ENCODE data around the gene ART3.
"Not testable (repeated sequence)": the region's sequence is repeated elsewhere in the genome, so short reads cannot be mapped to it uniquely, and the experiment has no call there.

ART3 gene
- long read RNA-seq, donor 1, partial matches to known transcripts, result 28 of 62 reads
- long read RNA-seq, donor 1, other reads (novel, unspliced or antisense), result 34 of 62 reads
- long read RNA-seq, donor 2, result 0 reads
- long read RNA-seq, donor 3, result 0 reads
- long read RNA-seq, donor 4, result 0 reads
- long read RNA-seq, donor 5, result 0 reads
- long read RNA-seq, donor 6, result 0 reads
- long read RNA-seq, donor 7, result 0 reads
- long read RNA-seq, donor 8, result 0 reads

GRCh38 chr4:76074468-76074867 lies at the start of gene ART3:
Gene ART3 (plus strand): TSS chr4:76074709. CDS start chr4:76075890, 1,181 bp downstream.
- DNase-seq, result no peak

GRCh38 chr4:76028350-76028765 lies 46.2 kb upstream of the ART3 start:
- peak; percentile 2 for DNase-seq

GRCh38 chr4:76029300-76029699 lies 45.2 kb upstream of the ART3 start:
- no peak for DNase-seq

GRCh38 chr4:76035141-76035540 lies 39.4 kb upstream of the ART3 start:
- DNase-seq, result no peak

GRCh38 chr4:76035799-76036380 lies 38.6 kb upstream of the ART3 start, which contains the start of gene CXCL11:
Gene CXCL11 (minus strand): TSS chr4:76036070. CDS start chr4:76035987, 83 bp downstream.
- DNase-seq, result no peak

GRCh38 chr4:76036855-76037254 lies 37.7 kb upstream of the ART3 start:
- no peak for DNase-seq

GRCh38 chr4:76042241-76042998 lies 32.1 kb upstream of the ART3 start:
- DNase-seq, result not testable (repeated sequence)

GRCh38 chr4:76043306-76043705 lies 31.2 kb upstream of the ART3 start:
- not testable (repeated sequence) for DNase-seq

- not testable (repeated sequence) for DNase-seq
Measured at GRCh38 chr4:76044686-76045085, 29.8 kb upstream of the ART3 start.

GRCh38 chr4:76049860-76050416 lies 24.6 kb upstream of the ART3 start:
- not testable (repeated sequence) for DNase-seq

GRCh38 chr4:76050560-76051050 lies 23.9 kb upstream of the ART3 start:
- not testable (repeated sequence) for DNase-seq

GRCh38 chr4:76053730-76054129 lies 20.8 kb upstream of the ART3 start:
- DNase-seq, result no peak

GRCh38 chr4:76055016-76055415 lies 19.5 kb upstream of the ART3 start:
- DNase-seq, result no peak

- no peak for DNase-seq
Measured at GRCh38 chr4:76055421-76055820, 19.1 kb upstream of the ART3 start.

- DNase-seq, result no peak
Measured at GRCh38 chr4:76058302-76058701, 16.2 kb upstream of the ART3 start.

- no peak for DNase-seq
Measured at GRCh38 chr4:76058888-76059426, 15.6 kb upstream of the ART3 start.

GRCh38 chr4:76059750-76060149 lies 14.8 kb upstream of the ART3 start:
- no peak for DNase-seq

- DNase-seq, result no peak
Measured at GRCh38 chr4:76060506-76060905, 14.0 kb upstream of the ART3 start.

- no peak for DNase-seq
Measured at GRCh38 chr4:76061421-76061820, 13.1 kb upstream of the ART3 start.

GRCh38 chr4:76061982-76062381 lies 12.5 kb upstream of the ART3 start:
- no peak for DNase-seq

- DNase-seq, result no peak
Measured at GRCh38 chr4:76066546-76066945, 8.0 kb upstream of the ART3 start.

GRCh38 chr4:76067652-76068286 lies 6.7 kb upstream of the ART3 start:
- peak; percentile 18 for DNase-seq
